PC-9 (cell line): ENCODE measurements around the gene EIF5AL1. TPM values are rescaled to one million over a fixed set of nuclear protein-coding genes. Genes with fewer than 3 reads are reported as not detected.
"Not testable (repeated sequence)": the region's sequence is repeated elsewhere in the genome, so short reads cannot be mapped to it uniquely, and the experiment has no call there.

Source experiments
- BruUV-seq: library from RNA; stranded (reverse); fragments of 400-500 nt; replicated peaks from 2 replicates; lab custom pipeline; 2021; lab: Mats Ljungman, UMichigan
- CTCF ChIA-PET: fragments of 300-600 bp; sonication (Branson Sonifier 250); formaldehyde crosslinking; loops from one replicate; lab custom pipeline; 2022; ENCODE audit warnings: antibody characterized with exemption; lab: Charles Lee
- POLR2A ChIA-PET: fragments of 300-600 bp; sonication (Branson Sonifier 250); formaldehyde crosslinking; loops from one replicate; lab custom pipeline; 2022; ENCODE audit warnings: antibody characterized with exemption; ENCODE audit not compliant: unreplicated experiment; lab: Charles Lee
- DNase-seq, 2 experiments: peaks; one replicate each; pipeline versions ENCODE4 v3.0.0 to v3.0.0-alpha.2; 2015 to 2022; ENCODE audit warnings: mixed read lengths in 1 of 2
- H2AFZ ChIP-seq: fragments of 200-600 bp; sonication (generic); 2 replicates; pipeline ENCODE4 v1.8.1; 2017; ENCODE audit warnings: antibody characterized with exemption
- H3F3A ChIP-seq: fragments of 200-600 bp; sonication (generic); 2 replicates; pipeline ENCODE4 v1.8.1; 2017; ENCODE audit warnings: antibody characterized with exemption, mild to moderate bottlenecking, low read depth; ENCODE audit not compliant: insufficient read depth
- H3K27ac ChIP-seq: fragments of 200-600 bp; sonication (generic); 2 replicates; pipeline ENCODE4 v1.6.1; 2016; ENCODE audit warnings: mixed run types
- H3K27me3 ChIP-seq: fragments of 200-600 bp; sonication (generic); 2 replicates; pipeline ENCODE4 v1.6.1; 2016; ENCODE audit warnings: low read depth, mixed run types; ENCODE audit not compliant: insufficient read depth
- H3K36me3 ChIP-seq: fragments of 200-600 bp; sonication (generic); 2 replicates; pipeline ENCODE4 v1.6.1; 2016; ENCODE audit warnings: low read depth, mixed run types
- H3K4me1 ChIP-seq: fragments of 200-600 bp; sonication (generic); replicated peaks from 2 replicates; pipeline ENCODE4 v1.6.1; 2016; ENCODE audit warnings: mixed run types; ENCODE audit not compliant: insufficient read depth
- H3K4me2 ChIP-seq: fragments of 200-600 bp; sonication (generic); 2 replicates; pipeline ENCODE4 v1.6.1; 2017; ENCODE audit warnings: mixed run types
- H3K4me3 ChIP-seq: fragments of 200-600 bp; sonication (generic); 2 replicates; pipeline ENCODE4 v1.6.1; 2016; ENCODE audit warnings: mixed run types
- H3K79me2 ChIP-seq: fragments of 200-600 bp; sonication (generic); 2 replicates; pipeline ENCODE4 v1.6.1; 2017; ENCODE audit warnings: low read depth, mixed run types
- H3K9me2 ChIP-seq: fragments of 200-600 bp; sonication (generic); 2 replicates; pipeline ENCODE4 v1.8.1; 2017; ENCODE audit warnings: mild to moderate bottlenecking; ENCODE audit not compliant: insufficient read depth
- H3K9me3 ChIP-seq: fragments of 200-600 bp; sonication (generic); 2 replicates; pipeline ENCODE4 v1.8.1; 2016; ENCODE audit warnings: low read depth; ENCODE audit not compliant: insufficient read depth
- H4K20me1 ChIP-seq: fragments of 200-600 bp; sonication (generic); 2 replicates; pipeline ENCODE4 v1.8.1; 2017; ENCODE audit not compliant: insufficient read depth
- EZH2 ChIP-seq: fragments of 200-600 bp; sonication (generic); IDR thresholded peaks from 2 replicates; pipeline ENCODE4 v1.8.0; 2017; ENCODE audit warnings: antibody characterized with exemption, low read depth
- intact Hi-C: fragments of 100-400 bp; cut with micrococcal nuclease; formaldehyde crosslinking; loops from one replicate; pipeline ENCODE4 v1.10.0; 2022; ENCODE audit not compliant: unreplicated experiment
- total RNA-seq: library from RNA; stranded (reverse); gene quantifications from 2 replicates; pipeline ENCODE4 v1.2.3, GENCODE V29; 2021
- TF ChIP-seq, protein P1 (sequence below): fragments of 200-600 bp; sonication (generic); conservative IDR thresholded peaks from 2 replicates; pipeline ENCODE4 v1.6.1; 2017; ENCODE audit warnings: mixed run types, antibody characterized with exemption, mild to moderate bottlenecking, moderate library complexity

EIF5AL1 gene
- total RNA-seq, 1 experiment from 2014 or later, result 0.48 TPM

DNA sequence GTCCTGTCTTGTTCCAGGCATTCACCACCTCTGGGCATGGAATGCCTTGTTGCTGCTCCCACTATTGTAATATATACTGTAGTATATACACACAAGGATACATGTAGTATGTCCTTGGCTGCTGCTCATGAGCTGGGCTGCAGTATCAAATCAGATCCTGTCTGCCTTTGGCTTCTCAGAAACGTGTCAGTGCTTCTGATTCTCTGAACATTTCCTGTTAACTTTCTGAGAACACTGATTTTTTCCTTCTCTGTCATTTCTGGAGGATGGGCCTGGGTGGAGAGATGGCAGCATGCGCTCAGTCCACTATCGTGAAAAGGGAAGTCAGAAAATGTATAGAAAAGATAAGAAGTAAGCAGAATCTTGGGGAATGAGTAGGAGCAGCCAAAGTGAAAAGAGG is 35.6 kb downstream of the EIF5AL1 start:
- H3K36me3 ChIP-seq, result no peaks in the 10 kb centered on the region
- no peak overlapping the region for H3K27ac ChIP-seq
- H3K4me3 ChIP-seq, result no peak overlapping the region
- H3K27me3 ChIP-seq, result peaks cover 55% of the 10 kb centered on the region
- CTCF ChIA-PET, result no interaction called here
- H3K4me2 ChIP-seq, result no peak overlapping the region
- DNase-seq, result no peak
- H3K4me1 ChIP-seq, result no peaks in the 10 kb centered on the region
- H3K9me3 ChIP-seq, result no peaks in the 10 kb centered on the region
- no peaks in the 10 kb centered on the region for H3K79me2 ChIP-seq
- no peak for TF ChIP-seq EZH2
- TF ChIP-seq, protein P1, sequence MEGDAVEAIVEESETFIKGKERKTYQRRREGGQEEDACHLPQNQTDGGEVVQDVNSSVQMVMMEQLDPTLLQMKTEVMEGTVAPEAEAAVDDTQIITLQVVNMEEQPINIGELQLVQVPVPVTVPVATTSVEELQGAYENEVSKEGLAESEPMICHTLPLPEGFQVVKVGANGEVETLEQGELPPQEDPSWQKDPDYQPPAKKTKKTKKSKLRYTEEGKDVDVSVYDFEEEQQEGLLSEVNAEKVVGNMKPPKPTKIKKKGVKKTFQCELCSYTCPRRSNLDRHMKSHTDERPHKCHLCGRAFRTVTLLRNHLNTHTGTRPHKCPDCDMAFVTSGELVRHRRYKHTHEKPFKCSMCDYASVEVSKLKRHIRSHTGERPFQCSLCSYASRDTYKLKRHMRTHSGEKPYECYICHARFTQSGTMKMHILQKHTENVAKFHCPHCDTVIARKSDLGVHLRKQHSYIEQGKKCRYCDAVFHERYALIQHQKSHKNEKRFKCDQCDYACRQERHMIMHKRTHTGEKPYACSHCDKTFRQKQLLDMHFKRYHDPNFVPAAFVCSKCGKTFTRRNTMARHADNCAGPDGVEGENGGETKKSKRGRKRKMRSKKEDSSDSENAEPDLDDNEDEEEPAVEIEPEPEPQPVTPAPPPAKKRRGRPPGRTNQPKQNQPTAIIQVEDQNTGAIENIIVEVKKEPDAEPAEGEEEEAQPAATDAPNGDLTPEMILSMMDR, result no peak
- no peak overlapping the region for H2AFZ ChIP-seq
- H4K20me1 ChIP-seq, result no peaks in the 10 kb centered on the region
- no peaks in the 10 kb centered on the region for H3F3A ChIP-seq
- H3K9me2 ChIP-seq, result no peaks in the 10 kb centered on the region
- intact Hi-C loops, result no loop called here
- no TSS peak for BruUV-seq
- POLR2A ChIA-PET, result no interaction called here

DNA sequence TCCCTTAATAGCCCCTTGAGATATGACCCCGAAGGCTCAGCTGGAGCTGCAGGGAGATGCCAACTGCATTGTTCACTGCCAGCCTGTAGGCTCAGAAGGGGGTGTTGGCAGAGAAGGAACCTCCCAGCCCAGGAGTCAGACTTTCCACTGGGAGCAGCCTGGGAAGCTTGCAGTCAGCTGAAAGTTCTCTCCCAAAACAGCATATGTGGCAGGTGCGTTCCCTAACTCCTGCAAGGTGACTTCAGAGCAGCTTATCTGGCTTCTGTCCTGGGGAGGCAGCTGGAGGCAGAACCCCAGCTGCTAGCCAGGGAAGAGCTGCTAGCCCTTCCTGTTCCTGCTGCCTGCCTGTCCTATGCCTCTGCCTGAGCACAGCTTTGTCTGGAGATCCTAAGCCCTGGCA is 39.8 kb downstream of the EIF5AL1 start:
- H3K4me2 ChIP-seq, result no peak overlapping the region
- CTCF ChIA-PET, result no interaction called here
- DNase-seq, result no peak
- no peak for TF ChIP-seq EZH2
- TF ChIP-seq, protein P1, result no peak
- H3K9me3 ChIP-seq, result no peaks in the 10 kb centered on the region
- H3K4me1 ChIP-seq, result no peaks in the 10 kb centered on the region
- H2AFZ ChIP-seq, result no peak overlapping the region
- H3K27ac ChIP-seq, result no peak overlapping the region
- H4K20me1 ChIP-seq, result no peaks in the 10 kb centered on the region
- no TSS peak for BruUV-seq
- intact Hi-C loops, result no loop called here
- peaks cover 63% of the 10 kb centered on the region for H3K27me3 ChIP-seq
- H3K4me3 ChIP-seq, result no peak overlapping the region
- POLR2A ChIA-PET, result no interaction called here
- H3F3A ChIP-seq, result no peaks in the 10 kb centered on the region
- H3K79me2 ChIP-seq, result no peaks in the 10 kb centered on the region
- no peaks in the 10 kb centered on the region for H3K36me3 ChIP-seq
- H3K9me2 ChIP-seq, result no peaks in the 10 kb centered on the region

DNA sequence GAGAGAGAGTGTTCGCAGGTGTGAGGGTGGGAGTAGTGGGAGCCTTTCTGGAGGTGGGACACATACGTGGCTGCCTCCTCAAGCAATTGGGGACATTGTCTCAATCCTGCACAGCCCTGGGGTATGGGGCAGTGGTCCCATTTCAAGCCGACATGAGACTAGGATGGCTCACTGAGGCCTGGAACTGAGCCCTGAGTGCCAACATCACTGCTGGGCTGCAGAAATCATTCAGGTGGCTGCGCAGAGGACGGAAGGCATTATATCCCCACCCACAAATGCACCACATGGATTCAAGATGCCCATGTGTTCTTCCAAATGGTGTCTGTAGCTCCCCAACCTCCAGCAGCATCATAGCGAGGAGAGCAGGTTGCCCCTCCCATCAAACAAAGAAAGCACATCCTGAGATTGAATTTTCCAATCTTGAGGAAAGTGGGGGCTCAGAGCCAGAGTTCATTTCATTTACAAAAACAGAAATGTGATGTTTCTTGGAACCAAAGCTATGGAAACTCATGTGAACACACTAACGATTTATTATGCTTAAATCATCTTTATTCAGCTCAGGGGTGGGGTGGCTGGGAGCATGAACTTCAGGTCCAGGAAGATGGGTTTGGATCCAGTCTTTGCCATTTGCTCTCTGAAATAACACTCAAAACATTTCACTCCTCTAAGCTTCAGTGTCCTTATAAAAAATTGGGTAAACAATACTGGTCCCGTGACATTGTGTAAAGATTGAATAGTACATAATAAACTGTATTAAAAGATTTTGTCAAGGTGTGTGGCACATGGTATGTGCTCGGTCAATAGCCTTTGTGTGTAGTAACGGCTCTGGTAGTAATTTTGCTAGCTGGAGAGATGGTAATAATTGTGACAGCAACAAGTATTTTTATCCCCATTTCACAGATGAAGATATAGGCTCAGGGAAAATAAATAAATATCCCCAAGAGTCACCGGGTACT is 43.3 kb downstream of the EIF5AL1 start:
- Histone ChIP-seq H3K4me1 (peaks cover 8% of the 10 kb centered on the region), H3K79me2 (no peaks in the 10 kb centered on the region), H4K20me1 (no peaks in the 10 kb centered on the region), H3K27me3 (peaks cover 34% of the 10 kb centered on the region), H2AFZ (no peak overlapping the region), H3F3A (no peaks in the 10 kb centered on the region), H3K9me3 (no peaks in the 10 kb centered on the region), H3K36me3 (no peaks in the 10 kb centered on the region), H3K4me3 (no peak overlapping the region), H3K4me2 (no peak overlapping the region), H3K27ac (no peak overlapping the region), H3K9me2 (no peaks in the 10 kb centered on the region)
- CTCF ChIA-PET, result no interaction called here
- TF ChIP-seq, protein P1, result no peak
- TF ChIP-seq EZH2, result no peak
- POLR2A ChIA-PET, result no interaction called here
- BruUV-seq, result no TSS peak
- intact Hi-C loops, result no loop called here
- DNase-seq, result no peak

- H3K4me3 ChIP-seq, H3K79me2 ChIP-seq, H2AFZ ChIP-seq, POLR2A ChIA-PET, H4K20me1 ChIP-seq, H3K4me1 ChIP-seq, H3K27ac ChIP-seq, DNase-seq, intact Hi-C loops, H3K9me2 ChIP-seq, H3K4me2 ChIP-seq, H3F3A ChIP-seq, H3K36me3 ChIP-seq, H3K9me3 ChIP-seq, BruUV-seq: not testable (repeated sequence)
- CTCF ChIA-PET, result interaction anchor here (0.6 kb wide), 1 partner anchor 182 kb away, joined by 4 read pairs; no protein-coding TSS in a partner anchor
- peaks cover 23% of the 10 kb centered on the region for H3K27me3 ChIP-seq
Observed at GRCh38 chr10:79556961-79557360, 44.6 kb downstream of the EIF5AL1 start.
